ENCODE measurements around the gene MEF2C. TPM values are rescaled to one million over a fixed set of nuclear protein-coding genes. Genes with fewer than 3 reads are reported as not detected.

Gene MEF2C
- total and polyA plus RNA-seq, 2 experiments from 2014 or later = 107 to 175 TPM

GRCh38 chr5:88875341-88876234 is 7.4 kb downstream of the MEF2C start:
- TF ChIP-seq CTCF (IDR thresholded peaks at IDR 0.05; ENCODE audit: low read depth, low read length) = no peak
- no peaks in the 10 kb centered on the region for H3K9me3 ChIP-seq (ENCODE audit: low read depth)
- H3K27ac ChIP-seq = peak overlapping the region; percentile 76
- H3K27me3 ChIP-seq = no peaks in the 10 kb centered on the region
- DNase-seq (ENCODE audit: low read depth in 1 of 2, low spot score in 1 of 2) = peak in 1 of 2 donors; percentile 28
- peaks cover 46% of the 10 kb centered on the region for H3K4me1 ChIP-seq (ENCODE audit: low read depth)
- H3K4me3 ChIP-seq = no peak overlapping the region
- H3K36me3 ChIP-seq = no peaks in the 10 kb centered on the region

GRCh38 chr5:88873447-88873846 is 9.5 kb downstream of the MEF2C start:
- Histone ChIP-seq H3K27ac (no peak overlapping the region), H3K4me1 (ENCODE audit: low read depth) (peaks cover 44% of the 10 kb centered on the region), H3K36me3 (no peaks in the 10 kb centered on the region), H3K27me3 (no peaks in the 10 kb centered on the region), H3K4me3 (no peak overlapping the region), H3K9me3 (ENCODE audit: low read depth) (no peaks in the 10 kb centered on the region)
- no peak for TF ChIP-seq CTCF (IDR thresholded peaks at IDR 0.05; ENCODE audit: low read depth, low read length)
- DNase-seq (ENCODE audit: low read depth in 1 of 2, low spot score in 1 of 2) = no peak

- no peaks in the 10 kb centered on the region for H3K27me3 ChIP-seq
- no peak for TF ChIP-seq CTCF (IDR thresholded peaks at IDR 0.05; ENCODE audit: low read depth, low read length)
- no peaks in the 10 kb centered on the region for H3K9me3 ChIP-seq (ENCODE audit: low read depth)
- no peak overlapping the region for H3K27ac ChIP-seq
- DNase-seq (ENCODE audit: low read depth in 1 of 2, low spot score in 1 of 2) = no peak
- no peaks in the 10 kb centered on the region for H3K36me3 ChIP-seq
- no peak overlapping the region for H3K4me3 ChIP-seq
- H3K4me1 ChIP-seq (ENCODE audit: low read depth) = peaks cover 39% of the 10 kb centered on the region
Measured at GRCh38 chr5:88872971-88873370, 10.0 kb downstream of the MEF2C start.

DNA sequence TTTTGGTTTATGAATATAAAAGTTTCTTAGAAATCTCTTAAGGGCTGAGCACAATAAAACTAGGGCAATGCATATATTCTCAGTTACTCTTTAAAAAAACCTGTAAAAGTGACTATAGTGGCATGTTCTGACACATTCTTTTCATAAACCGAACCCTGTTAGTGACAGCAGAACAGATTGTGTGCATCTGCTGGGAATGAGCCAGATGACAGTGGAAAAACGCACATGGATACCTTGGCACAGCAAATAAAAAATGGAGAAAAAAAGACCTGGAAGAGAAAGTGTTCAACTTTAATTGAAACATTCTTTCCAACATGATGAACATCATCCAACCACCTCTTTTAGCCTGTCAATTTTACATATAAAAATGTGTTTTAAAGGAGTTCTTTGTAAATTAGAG is 12.7 kb downstream of the MEF2C start:
- TF ChIP-seq CTCF (IDR thresholded peaks at IDR 0.05; ENCODE audit: low read depth, low read length) = no peak
- Histone ChIP-seq H3K36me3 (no peaks in the 10 kb centered on the region), H3K9me3 (ENCODE audit: low read depth) (no peaks in the 10 kb centered on the region), H3K4me1 (ENCODE audit: low read depth) (peaks cover 13% of the 10 kb centered on the region), H3K27ac (no peak overlapping the region), H3K4me3 (no peak overlapping the region), H3K27me3 (no peaks in the 10 kb centered on the region)
- DNase-seq (ENCODE audit: low read depth in 1 of 2, low spot score in 1 of 2) = no peak

DNA sequence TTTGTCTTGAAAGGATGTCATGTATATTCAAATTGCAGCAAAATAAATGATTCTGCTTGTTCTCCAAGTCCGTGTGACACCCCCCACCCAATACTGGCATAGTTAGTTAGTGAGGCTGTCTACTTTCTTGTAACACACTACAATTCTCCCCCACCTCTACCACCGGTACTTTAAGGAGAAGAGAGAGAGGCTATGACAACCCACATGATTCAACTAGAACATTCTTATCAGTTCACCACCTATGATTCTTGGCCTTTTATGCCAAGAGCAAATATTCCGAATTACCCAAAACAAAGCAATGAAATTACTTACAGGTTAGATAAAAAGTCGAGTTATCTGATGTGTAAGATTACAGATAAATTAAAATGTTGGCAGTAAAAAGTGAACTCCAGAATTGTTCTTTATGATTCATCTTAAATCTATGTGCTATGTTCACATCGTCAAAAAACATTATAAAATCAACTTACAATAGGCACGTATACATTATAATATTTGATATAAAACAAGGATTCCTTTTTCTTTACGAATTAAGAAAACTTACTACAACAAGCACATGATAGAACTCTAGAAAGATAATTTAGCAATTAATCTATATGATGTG is 14.4 kb downstream of the MEF2C start:
- Histone ChIP-seq H3K4me1 (ENCODE audit: low read depth) (peaks cover 6% of the 10 kb centered on the region), H3K4me3 (no peak overlapping the region), H3K27ac (no peak overlapping the region), H3K9me3 (ENCODE audit: low read depth) (no peaks in the 10 kb centered on the region), H3K36me3 (no peaks in the 10 kb centered on the region), H3K27me3 (no peaks in the 10 kb centered on the region)
- TF ChIP-seq CTCF (IDR thresholded peaks at IDR 0.05; ENCODE audit: low read depth, low read length) = no peak
- no peak for DNase-seq (ENCODE audit: low read depth in 1 of 2, low spot score in 1 of 2)

Measured in cardiac muscle cell (in vitro differentiated cells and primary cell).